Gastrocnemius medialis (tissue), 4 donors: ENCODE results near the gene ATP13A5.

Source experiments
- CTCF ChIP-seq, 5 experiments: fragments of 450-650 bp in 3 of 5; fragments of 200-600 bp in 2 of 5; sonication (generic) in 2 of 5; IDR thresholded peaks in 4 of 5; conservative IDR thresholded peaks in 1 of 5; 1 replicate in 4 of 5; 2 replicates in 1 of 5; pipeline ENCODE4 v1.5.1; 2016 to 2019; ENCODE audit warnings: antibody characterized with exemption in 5 of 5, mild to moderate bottlenecking in 3 of 5, moderate library complexity in 3 of 5
- POLR2A ChIP-seq, 2 donors: fragments of 450-650 bp; IDR thresholded peaks; one replicate each; pipeline ENCODE4 v1.6.1; 2017; ENCODE audit warnings: antibody characterized with exemption in 2 of 2, mild to moderate bottlenecking in 2 of 2, moderate library complexity in 2 of 2

- no peak for TF ChIP-seq CTCF (IDR thresholded peaks at IDR 0.05 in 4 of 5, conservative IDR thresholded peaks at IDR 0.05 in 1 of 5)
- TF ChIP-seq POLR2A (IDR thresholded peaks at IDR 0.05), result no peak
These were observed 138.1 kb downstream of the ATP13A5 start for GRCh38 chr3:193240436-193240849.
